GM06990 (cell line): ENCODE measurements around the gene STK32B.

Source experiments
- DNase-seq: peaks from one replicate; pipeline ENCODE4 v3.0.0-alpha.2; 2011; ENCODE audit not compliant: insufficient read length; ENCODE audit errors: extremely low read depth
- H3K27me3 ChIP-seq: replicated peaks from 2 replicates; pipeline ENCODE4 v1.6.0; 2011; ENCODE audit warnings: low read length; ENCODE audit not compliant: control insufficient read depth, insufficient read depth
- H3K36me3 ChIP-seq: 2 replicates; pipeline ENCODE4 v1.5.1; 2011; ENCODE audit warnings: low read length; ENCODE audit not compliant: control insufficient read depth, insufficient read depth
- H3K4me3 ChIP-seq: replicated peaks from 2 replicates; pipeline ENCODE4 v1.5.1; 2011; ENCODE audit warnings: low read depth, mild to moderate bottlenecking, control low read depth, low read length
- TF ChIP-seq, protein P1 (sequence below): IDR thresholded peaks from 2 replicates; pipeline ENCODE4 v1.5.1; 2011; ENCODE audit warnings: low read length, control low read depth, mild to moderate bottlenecking, inconsistent platforms; ENCODE audit not compliant: insufficient read depth, poor library complexity, severe bottlenecking

The STK32B gene

DNA sequence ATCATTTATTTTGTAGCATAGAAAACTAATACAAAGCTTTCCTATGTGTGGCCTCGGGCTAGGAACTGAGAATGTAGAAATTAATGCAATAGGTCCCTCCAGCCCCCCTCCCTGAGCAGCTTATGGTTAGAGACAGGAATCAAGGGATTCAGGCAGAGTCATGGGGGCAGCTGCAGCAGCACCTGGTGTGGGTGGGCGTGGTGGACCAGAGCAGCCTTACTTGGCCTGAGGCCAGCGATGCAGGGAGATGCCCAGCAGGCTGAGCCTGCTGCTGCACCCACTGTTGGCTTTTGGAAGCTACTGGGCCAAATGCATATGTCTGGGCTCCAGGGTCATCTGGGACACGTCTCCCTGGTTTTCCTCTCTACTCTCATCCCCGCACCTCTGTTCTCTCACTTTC, 74.0 kb downstream of the STK32B start:
- DNase-seq, result no peak
- TF ChIP-seq, protein P1, sequence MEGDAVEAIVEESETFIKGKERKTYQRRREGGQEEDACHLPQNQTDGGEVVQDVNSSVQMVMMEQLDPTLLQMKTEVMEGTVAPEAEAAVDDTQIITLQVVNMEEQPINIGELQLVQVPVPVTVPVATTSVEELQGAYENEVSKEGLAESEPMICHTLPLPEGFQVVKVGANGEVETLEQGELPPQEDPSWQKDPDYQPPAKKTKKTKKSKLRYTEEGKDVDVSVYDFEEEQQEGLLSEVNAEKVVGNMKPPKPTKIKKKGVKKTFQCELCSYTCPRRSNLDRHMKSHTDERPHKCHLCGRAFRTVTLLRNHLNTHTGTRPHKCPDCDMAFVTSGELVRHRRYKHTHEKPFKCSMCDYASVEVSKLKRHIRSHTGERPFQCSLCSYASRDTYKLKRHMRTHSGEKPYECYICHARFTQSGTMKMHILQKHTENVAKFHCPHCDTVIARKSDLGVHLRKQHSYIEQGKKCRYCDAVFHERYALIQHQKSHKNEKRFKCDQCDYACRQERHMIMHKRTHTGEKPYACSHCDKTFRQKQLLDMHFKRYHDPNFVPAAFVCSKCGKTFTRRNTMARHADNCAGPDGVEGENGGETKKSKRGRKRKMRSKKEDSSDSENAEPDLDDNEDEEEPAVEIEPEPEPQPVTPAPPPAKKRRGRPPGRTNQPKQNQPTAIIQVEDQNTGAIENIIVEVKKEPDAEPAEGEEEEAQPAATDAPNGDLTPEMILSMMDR, result no peak
- Histone ChIP-seq H3K36me3 (no peaks in the 10 kb centered on the region), H3K4me3 (no peak overlapping the region), H3K27me3 (peaks cover 1% of the 10 kb centered on the region)

DNA sequence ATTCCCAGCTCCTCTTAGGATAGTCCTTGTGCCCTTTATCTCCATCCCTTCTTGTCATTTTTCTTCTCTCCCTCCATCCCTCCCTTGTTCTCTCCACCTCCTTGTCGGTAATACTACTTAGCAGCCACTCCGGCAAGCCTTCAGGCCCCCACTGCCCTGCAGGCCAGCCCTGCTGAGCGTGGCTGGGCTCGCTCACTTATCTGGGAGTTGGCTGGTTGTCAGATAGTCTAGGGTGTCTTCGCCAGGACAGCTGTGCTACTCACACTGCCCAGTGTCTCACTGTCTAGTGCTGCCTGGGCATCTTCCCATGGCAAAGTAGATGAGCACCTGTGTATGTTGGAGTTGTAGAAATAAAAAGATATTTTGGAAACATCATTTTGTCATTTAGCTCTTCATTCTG, 75.0 kb downstream of the STK32B start:
- Histone ChIP-seq H3K36me3 (no peaks in the 10 kb centered on the region), H3K4me3 (no peak overlapping the region), H3K27me3 (peaks cover 1% of the 10 kb centered on the region)
- TF ChIP-seq, protein P1, result no peak
- no peak for DNase-seq

DNA sequence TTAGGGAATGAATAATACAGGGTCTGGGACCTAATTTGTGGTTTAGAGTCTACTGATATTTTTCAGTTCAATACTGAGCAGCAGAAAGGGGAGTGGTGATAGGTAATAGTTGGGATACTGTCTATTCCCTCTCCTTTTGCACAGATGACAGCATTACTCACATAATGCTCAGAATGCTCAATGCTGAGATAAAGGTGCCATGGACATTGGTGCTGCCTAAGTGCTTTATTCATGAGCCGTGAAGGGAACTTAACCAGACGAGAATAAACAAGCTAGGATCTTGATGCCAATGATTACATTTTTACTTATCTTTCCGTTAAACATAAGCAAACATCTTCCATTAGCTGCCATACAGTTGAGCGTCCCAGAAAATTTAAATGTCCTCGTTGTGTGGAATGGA, 75.6 kb downstream of the STK32B start:
- no peaks in the 10 kb centered on the region for H3K36me3 ChIP-seq
- no peak overlapping the region for H3K4me3 ChIP-seq
- TF ChIP-seq, protein P1, result no peak
- H3K27me3 ChIP-seq, result peaks cover 1% of the 10 kb centered on the region
- no peak for DNase-seq

DNA sequence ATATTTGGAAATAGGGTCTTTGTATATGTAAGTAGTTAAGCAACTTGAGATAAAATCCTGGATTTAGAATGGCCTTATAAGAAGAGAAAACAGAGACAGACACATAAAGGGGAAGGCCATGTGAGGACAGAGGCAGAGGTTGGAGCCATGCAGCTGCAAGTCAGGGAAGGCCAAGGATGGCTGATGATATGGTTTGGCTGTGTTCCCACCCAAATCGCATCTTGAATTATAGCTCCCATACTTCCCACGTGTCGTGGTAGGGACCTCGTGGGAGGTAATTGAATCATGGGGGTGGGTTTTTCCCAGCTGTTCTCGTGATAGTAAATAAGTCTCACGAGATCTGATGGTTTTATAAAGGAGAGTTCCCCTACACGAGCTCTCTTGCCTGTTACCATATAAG, 76.3 kb downstream of the STK32B start:
- Histone ChIP-seq H3K27me3 (peaks cover 1% of the 10 kb centered on the region; the same call in 1 of the 2 replicates), H3K36me3 (no peaks in the 10 kb centered on the region), H3K4me3 (no peak overlapping the region)
- DNase-seq, result no peak
- TF ChIP-seq, protein P1, result no peak

DNA sequence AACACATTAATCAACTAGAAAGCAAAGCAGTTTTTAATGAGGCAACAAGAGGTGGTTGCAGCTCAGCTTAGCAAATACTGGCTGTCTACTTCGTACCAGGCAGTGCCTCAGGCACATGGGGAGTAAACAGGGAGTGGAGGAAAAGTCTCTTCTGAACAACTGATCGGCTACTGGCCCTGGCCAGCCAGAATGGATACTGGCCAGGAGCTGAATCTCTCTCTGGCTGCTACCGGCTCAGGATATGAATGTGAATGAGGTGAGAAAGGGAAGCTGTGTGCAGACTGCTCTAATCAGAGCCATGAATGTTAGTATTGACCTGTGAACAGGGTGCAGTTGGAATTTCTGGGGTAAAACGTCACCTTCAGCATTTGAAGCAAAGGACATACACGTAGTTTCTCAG, 77.3 kb downstream of the STK32B start:
- DNase-seq, result no peak
- H3K27me3 ChIP-seq, result peaks cover 1% of the 10 kb centered on the region; the same call in 1 of the 2 replicates
- TF ChIP-seq, protein P1, result no peak
- H3K4me3 ChIP-seq, result no peak overlapping the region
- H3K36me3 ChIP-seq, result no peaks in the 10 kb centered on the region

DNA sequence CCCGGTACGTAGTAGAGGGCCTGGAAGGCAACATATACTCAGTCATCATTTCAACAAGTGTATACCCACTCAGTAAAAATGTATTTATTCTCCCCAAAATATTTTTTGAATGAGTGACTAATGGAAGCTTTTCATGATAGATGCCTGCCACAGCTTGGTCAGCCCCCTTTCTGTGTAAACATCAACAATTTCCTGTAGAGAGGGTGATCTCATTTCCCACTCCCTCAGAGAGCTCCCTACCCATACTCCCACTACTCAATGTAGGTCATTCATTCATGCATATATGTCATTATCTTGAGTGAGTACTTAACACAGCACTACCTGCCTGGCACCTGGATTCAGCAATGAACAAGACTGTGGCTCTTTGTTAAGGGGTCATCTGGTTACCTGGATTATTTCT, 81.9 kb downstream of the STK32B start:
- no peak for DNase-seq
- Histone ChIP-seq H3K4me3 (no peak overlapping the region), H3K36me3 (no peaks in the 10 kb centered on the region), H3K27me3 (no peaks in the 10 kb centered on the region; the same call in 1 of the 2 replicates)
- TF ChIP-seq, protein P1, result no peak
